Erythroblast (primary cell): ENCODE data around the gene PAX3.

Experiments used
- GATA1 ChIP-seq: IDR thresholded peaks from 2 replicates; pipeline ENCODE4 v1.6.1; 2011; ENCODE audit warnings: low read depth, mild to moderate bottlenecking, control low read depth, low read length, moderate library complexity
- POLR2A ChIP-seq: IDR thresholded peaks from 2 replicates; pipeline ENCODE4 v1.6.1; 2011; ENCODE audit warnings: mild to moderate bottlenecking, low read length

GRCh38 chr2:222196159-222196558 is 102.6 kb downstream of the PAX3 start:
- TF ChIP-seq POLR2A (no peak), GATA1 (no peak)
